ENCODE data around the gene SLC9A9. TPM values are rescaled to one million over a fixed set of nuclear protein-coding genes. Genes with fewer than 3 reads are reported as not detected.

The SLC9A9 gene
- polyA plus RNA-seq, 1 experiment, result 2.4 TPM

DNA sequence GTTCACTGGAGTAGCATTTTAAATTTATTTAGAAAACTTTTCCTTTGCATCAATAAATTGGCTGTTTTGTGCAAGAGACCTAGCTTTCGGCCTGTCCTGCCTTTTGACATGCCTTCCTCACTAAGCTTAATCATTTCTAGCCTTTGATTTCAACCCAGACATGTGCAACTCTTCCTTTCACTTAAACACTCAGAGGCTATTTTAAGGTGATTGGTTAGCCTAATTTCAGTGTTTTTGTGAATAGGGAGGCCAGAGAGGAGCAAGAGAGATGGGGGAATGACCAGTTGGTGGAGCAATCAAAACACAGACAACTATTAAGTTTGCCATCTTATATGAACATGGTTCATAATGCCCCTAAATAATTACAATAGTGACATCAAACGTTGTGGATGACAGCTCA, 333.4 kb downstream of the SLC9A9 start:
- H3K36me3 ChIP-seq (ENCODE audit: control insufficient read depth, insufficient read depth, low read length), result no peaks in the 10 kb centered on the region
- H3K27me3 ChIP-seq (ENCODE audit: control insufficient read depth, insufficient read depth, low read length), result no peaks in the 10 kb centered on the region
- H3K4me3 ChIP-seq (ENCODE audit: low read depth, low read length), result no peak overlapping the region
- ChIA-PET POLR2A (no interaction called here), CTCF (interaction anchor here (0.9 to 1.3 kb wide), 4 partner anchors 8 to 159 kb away, joined by 3 to 4 read pairs (median 4); no protein-coding TSS in a partner anchor)
- TF ChIP-seq CTCF (IDR thresholded peaks at IDR 0.05; ENCODE audit: insufficient read depth, low read depth, low read length), result no peak
- no peak for DNase-seq (ENCODE audit: low read depth)

DNA sequence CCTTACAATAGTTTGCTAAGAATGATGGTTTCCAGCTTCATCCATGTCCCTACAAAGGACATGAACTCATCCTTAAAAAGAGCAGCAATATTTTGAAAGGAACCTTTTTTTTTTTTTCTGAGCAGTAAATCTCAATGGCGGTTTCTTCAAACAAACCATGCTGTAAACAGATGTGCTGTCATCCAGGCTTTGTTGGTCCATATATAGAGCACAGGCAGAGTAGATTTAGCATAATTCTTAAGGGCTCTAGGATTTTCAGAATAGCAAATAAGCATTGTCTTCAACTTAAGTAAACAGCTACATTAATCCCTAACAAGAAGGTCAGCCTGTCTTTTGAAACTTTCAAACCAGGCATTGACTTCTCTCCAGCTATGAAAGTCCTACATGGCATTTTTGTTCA, 334.2 kb downstream of the SLC9A9 start:
- ChIA-PET CTCF (interaction anchor here (0.9 to 1.3 kb wide), 4 partner anchors 10 to 160 kb away, joined by 3 to 4 read pairs (median 4); no protein-coding TSS in a partner anchor), POLR2A (no interaction called here)
- Histone ChIP-seq H3K4me3 (ENCODE audit: low read depth, low read length) (no peak overlapping the region), H3K36me3 (ENCODE audit: control insufficient read depth, insufficient read depth, low read length) (no peaks in the 10 kb centered on the region), H3K27me3 (ENCODE audit: control insufficient read depth, insufficient read depth, low read length) (no peaks in the 10 kb centered on the region)
- no peak for DNase-seq (ENCODE audit: low read depth)
- no peak for TF ChIP-seq CTCF (IDR thresholded peaks at IDR 0.05; ENCODE audit: insufficient read depth, low read depth, low read length)

- CTCF ChIA-PET, result no interaction called here
- POLR2A ChIA-PET, result no interaction called here
These were observed 336.9 kb downstream of the SLC9A9 start for GRCh38 chr3:143511174-143511879.

DNA sequence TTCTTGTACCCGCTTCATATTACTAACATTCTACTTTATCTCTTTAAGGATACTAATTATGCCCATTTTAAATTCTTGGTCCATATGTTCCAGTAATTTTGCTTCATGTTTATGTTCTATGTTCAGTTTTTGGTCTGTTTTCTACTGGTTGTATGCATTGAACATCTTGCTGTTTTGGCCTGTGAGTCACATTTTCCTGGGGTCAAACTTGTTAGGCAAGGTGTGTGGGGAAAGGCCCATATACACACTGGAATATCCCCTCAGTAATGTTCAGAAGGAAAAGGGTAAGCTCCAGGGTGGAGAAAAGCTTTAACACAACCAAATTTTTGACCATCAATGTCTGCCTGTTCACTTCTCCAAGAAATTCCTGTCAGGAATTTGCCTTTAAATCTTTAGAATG, 337.7 kb downstream of the SLC9A9 start:
- DNase-seq (ENCODE audit: low read depth), result no peak
- no peak overlapping the region for H3K4me3 ChIP-seq (ENCODE audit: low read depth, low read length)
- no peak for TF ChIP-seq CTCF (IDR thresholded peaks at IDR 0.05; ENCODE audit: insufficient read depth, low read depth, low read length)
- no peaks in the 10 kb centered on the region for H3K27me3 ChIP-seq (ENCODE audit: control insufficient read depth, insufficient read depth, low read length)
- POLR2A ChIA-PET, result no interaction called here
- CTCF ChIA-PET, result no interaction called here
- H3K36me3 ChIP-seq (ENCODE audit: control insufficient read depth, insufficient read depth, low read length), result no peaks in the 10 kb centered on the region

More at GRCh38 chr3:143511174-143511879, 336.9 kb downstream of the SLC9A9 start:
- H3K4me3 ChIP-seq (ENCODE audit: low read depth, low read length), result no peak overlapping the region
- DNase-seq (ENCODE audit: low read depth), result no peak
- H3K27me3 ChIP-seq (ENCODE audit: control insufficient read depth, insufficient read depth, low read length), result no peaks in the 10 kb centered on the region
- H3K36me3 ChIP-seq (ENCODE audit: control insufficient read depth, insufficient read depth, low read length), result no peaks in the 10 kb centered on the region
- TF ChIP-seq CTCF (IDR thresholded peaks at IDR 0.05; ENCODE audit: insufficient read depth, low read depth, low read length), result no peak

DNA sequence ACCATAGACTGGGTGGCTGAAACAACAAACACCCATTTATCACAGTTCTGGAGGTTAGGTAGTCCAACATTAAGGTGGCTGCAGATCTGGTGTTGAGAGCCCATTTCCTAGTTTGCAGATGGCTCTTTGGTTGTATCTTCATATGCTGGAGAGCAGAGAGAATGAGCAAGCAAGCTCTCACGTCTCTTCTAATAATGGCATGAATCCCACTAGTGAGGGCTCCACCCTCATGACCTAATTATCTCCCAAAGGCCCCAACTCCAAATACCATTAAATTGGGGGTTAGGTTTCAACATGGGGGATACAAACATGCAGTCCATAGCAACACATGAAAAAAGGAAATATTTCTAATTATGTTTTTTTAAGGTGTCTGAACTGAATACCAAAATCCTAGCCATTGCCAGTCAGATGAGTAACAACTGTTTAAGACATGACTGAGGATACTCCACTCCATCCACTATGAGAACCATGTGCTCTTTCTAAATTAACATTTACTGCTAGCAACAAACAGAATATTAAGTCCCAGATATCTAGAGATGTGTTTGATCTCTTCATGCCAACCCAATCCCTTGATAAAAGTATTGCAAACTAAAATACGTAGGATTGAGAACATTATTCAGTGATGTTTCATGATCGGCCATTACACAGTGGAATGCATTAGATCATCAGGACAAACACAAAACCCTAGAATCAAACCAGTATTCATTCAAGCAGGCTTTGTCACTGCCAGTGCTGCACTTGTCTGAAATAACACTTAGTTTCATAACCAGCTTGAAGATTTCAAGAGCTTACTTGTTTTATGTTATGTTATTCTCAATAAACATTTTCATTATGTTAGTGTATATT, 340.3 kb downstream of the SLC9A9 start:
- TF ChIP-seq CTCF (IDR thresholded peaks at IDR 0.05; ENCODE audit: insufficient read depth, low read depth, low read length), result no peak
- no peaks in the 10 kb centered on the region for H3K27me3 ChIP-seq (ENCODE audit: control insufficient read depth, insufficient read depth, low read length)
- ChIA-PET POLR2A (no interaction called here), CTCF (no interaction called here)
- DNase-seq (ENCODE audit: low read depth), result peak; percentile 15
- no peak overlapping the region for H3K4me3 ChIP-seq (ENCODE audit: low read depth, low read length)
- H3K36me3 ChIP-seq (ENCODE audit: control insufficient read depth, insufficient read depth, low read length), result no peaks in the 10 kb centered on the region
